GM10248 (cell line): ENCODE results near the gene METTL1.
A peak's percentile ranks its signal among the peaks of the same experiment; 100 is the strongest.

Experiments used
- CTCF ChIA-PET: fragments of 300-600 bp; sonication (Branson Sonifier 250); formaldehyde crosslinking; extraction: SDS; loops from one replicate; lab custom pipeline; 2021; ENCODE audit warnings: antibody characterized with exemption; lab: Yijun Ruan, JAX
- POLR2A ChIA-PET: fragments of 350-650 bp; sonication (Branson Sonifier 250); formaldehyde crosslinking; extraction: SDS; loops from one replicate; lab custom pipeline; 2020; ENCODE audit warnings: antibody characterized with exemption; lab: Yijun Ruan, JAX
- DNase-seq: peaks from one replicate; pipeline ENCODE4 v3.0.0; 2012; ENCODE audit errors: extremely low spot score
- CTCF ChIP-seq: IDR thresholded peaks from 2 replicates; pipeline ENCODE4 v1.5.1; 2012; ENCODE audit warnings: mild to moderate bottlenecking, low read depth; ENCODE audit errors: extremely low read depth, missing control alignments, control extremely low read depth

METTL1 gene

GRCh38 chr12:57729321-57729844 is 42.5 kb downstream of the METTL1 start:
- DNase-seq: peak; percentile 6
- POLR2A ChIA-PET: no interaction called here
- CTCF ChIA-PET: interaction anchor here (1.2 to 1.6 kb wide), 3 partner anchors 12 to 29 kb away, joined by 3 to 5 read pairs (median 3); no protein-coding TSS in a partner anchor
- no peak for TF ChIP-seq CTCF

GRCh38 chr12:57727758-57728395 is 44.0 kb downstream of the METTL1 start:
- TF ChIP-seq CTCF: no peak
- ChIA-PET POLR2A (no interaction called here), CTCF (interaction anchor here (1.9 kb wide), 1 partner anchor 13 kb away, joined by 4 read pairs; no protein-coding TSS in a partner anchor)
- DNase-seq: peak; percentile 7

- TF ChIP-seq CTCF: no peak
- peak; percentile 11 for DNase-seq
- ChIA-PET POLR2A (no interaction called here), CTCF (interaction anchor here (1.2 to 1.9 kb wide), 3 partner anchors 8 to 14 kb away, joined by 4 to 5 read pairs (median 5); no protein-coding TSS in a partner anchor)
These were observed 44.8 kb downstream of the METTL1 start for GRCh38 chr12:57726884-57727757.

- peak; percentile 16 for DNase-seq
- peak; percentile 39 for TF ChIP-seq CTCF
- ChIA-PET POLR2A (no interaction called here), CTCF (interaction anchor here (0.7 to 3.0 kb wide), 7 partner anchors 9 to 33 kb away, joined by 3 to 13 read pairs (median 4); partner anchors contain the start of gene OS9)
These were observed 45.6 kb downstream of the METTL1 start for GRCh38 chr12:57726151-57726883.

GRCh38 chr12:57725851-57726150 is 46.1 kb downstream of the METTL1 start:
- ChIA-PET CTCF (interaction anchor here (0.9 to 3.0 kb wide), 7 partner anchors 9 to 140 kb away, joined by 3 to 13 read pairs (median 4); partner anchors contain the start of gene OS9), POLR2A (no interaction called here)
- DNase-seq: peak; percentile 13
- no peak for TF ChIP-seq CTCF
